ENCODE data around the gene SPARC.

The SPARC gene

DNA sequence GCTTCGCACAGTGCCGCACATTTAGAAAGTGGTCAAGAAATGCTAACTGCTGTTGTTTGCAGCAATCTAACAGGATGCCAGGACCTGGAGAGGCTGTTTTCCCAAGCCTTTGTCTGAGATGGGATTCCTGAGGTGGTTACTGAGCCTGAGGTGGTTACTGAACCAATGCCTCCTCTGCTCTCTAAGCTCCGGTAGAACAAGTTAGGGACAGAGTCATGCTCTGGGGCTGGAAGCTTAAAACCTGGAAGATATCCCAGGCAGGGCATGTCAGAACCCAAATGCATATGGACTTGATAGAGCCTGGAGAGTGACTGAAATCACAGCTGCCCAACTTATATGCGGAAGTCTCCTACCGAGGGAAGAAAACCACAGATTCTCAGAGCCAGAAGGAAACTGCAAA, 49.0 kb downstream of the SPARC start:
- no peaks in the 10 kb centered on the region for H3K4me1 ChIP-seq (ENCODE audit: low read depth, poor library complexity, severe bottlenecking)
- no peak overlapping the region for H3K4me3 ChIP-seq (IDR thresholded peaks at IDR 0.05; ENCODE audit: insufficient read depth, low read depth, low read length)
- no peaks in the 10 kb centered on the region for H3K79me2 ChIP-seq (ENCODE audit: insufficient read depth, low read depth)
- no peaks in the 10 kb centered on the region for H3K27me3 ChIP-seq (ENCODE audit: insufficient read depth, low read depth)
- no peaks in the 10 kb centered on the region for H3K36me3 ChIP-seq (ENCODE audit: insufficient read depth)
- no peak overlapping the region for H3K4me2 ChIP-seq
- no peaks in the 10 kb centered on the region for H4K20me1 ChIP-seq (ENCODE audit: insufficient read depth)
- H3K27ac ChIP-seq, result no peak overlapping the region
- TF ChIP-seq, protein P1, sequence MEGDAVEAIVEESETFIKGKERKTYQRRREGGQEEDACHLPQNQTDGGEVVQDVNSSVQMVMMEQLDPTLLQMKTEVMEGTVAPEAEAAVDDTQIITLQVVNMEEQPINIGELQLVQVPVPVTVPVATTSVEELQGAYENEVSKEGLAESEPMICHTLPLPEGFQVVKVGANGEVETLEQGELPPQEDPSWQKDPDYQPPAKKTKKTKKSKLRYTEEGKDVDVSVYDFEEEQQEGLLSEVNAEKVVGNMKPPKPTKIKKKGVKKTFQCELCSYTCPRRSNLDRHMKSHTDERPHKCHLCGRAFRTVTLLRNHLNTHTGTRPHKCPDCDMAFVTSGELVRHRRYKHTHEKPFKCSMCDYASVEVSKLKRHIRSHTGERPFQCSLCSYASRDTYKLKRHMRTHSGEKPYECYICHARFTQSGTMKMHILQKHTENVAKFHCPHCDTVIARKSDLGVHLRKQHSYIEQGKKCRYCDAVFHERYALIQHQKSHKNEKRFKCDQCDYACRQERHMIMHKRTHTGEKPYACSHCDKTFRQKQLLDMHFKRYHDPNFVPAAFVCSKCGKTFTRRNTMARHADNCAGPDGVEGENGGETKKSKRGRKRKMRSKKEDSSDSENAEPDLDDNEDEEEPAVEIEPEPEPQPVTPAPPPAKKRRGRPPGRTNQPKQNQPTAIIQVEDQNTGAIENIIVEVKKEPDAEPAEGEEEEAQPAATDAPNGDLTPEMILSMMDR (conservative IDR thresholded peaks at IDR 0.05; ENCODE audit: low read depth, low read length), result no peak
- no peak overlapping the region for H3K9ac ChIP-seq
- no peak overlapping the region for H2AFZ ChIP-seq (ENCODE audit: low read depth)

DNA sequence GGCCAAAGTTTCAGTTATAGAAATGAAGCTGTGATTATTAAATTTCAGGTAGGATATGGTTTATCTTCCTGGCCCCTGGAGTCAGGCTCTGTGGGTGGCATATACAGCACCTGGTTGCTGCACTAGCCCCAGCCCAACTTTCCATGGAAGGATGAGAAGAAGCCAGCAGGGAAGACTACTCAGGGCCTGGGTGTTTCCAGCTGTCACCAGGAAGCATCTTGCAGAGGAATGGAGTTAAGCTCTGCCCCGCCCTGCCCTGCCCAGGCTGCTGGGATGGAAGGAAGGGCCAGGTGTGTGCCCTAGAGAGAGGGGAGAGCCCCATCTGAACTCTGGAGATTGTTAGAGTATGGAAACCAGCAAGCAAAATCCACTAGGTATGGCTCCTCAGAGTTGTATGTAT, 52.8 kb downstream of the SPARC start:
- Histone ChIP-seq H3K27me3 (ENCODE audit: insufficient read depth, low read depth) (no peaks in the 10 kb centered on the region), H3K36me3 (ENCODE audit: insufficient read depth) (no peaks in the 10 kb centered on the region), H3K9ac (no peak overlapping the region), H3K79me2 (ENCODE audit: insufficient read depth, low read depth) (no peaks in the 10 kb centered on the region), H3K4me2 (no peak overlapping the region), H3K4me3 (IDR thresholded peaks at IDR 0.05; ENCODE audit: insufficient read depth, low read depth, low read length) (no peak overlapping the region), H2AFZ (ENCODE audit: low read depth) (no peak overlapping the region), H4K20me1 (ENCODE audit: insufficient read depth) (no peaks in the 10 kb centered on the region), H3K27ac (no peak overlapping the region), H3K4me1 (ENCODE audit: low read depth, poor library complexity, severe bottlenecking) (no peaks in the 10 kb centered on the region)
- TF ChIP-seq, protein P1 (conservative IDR thresholded peaks at IDR 0.05; ENCODE audit: low read depth, low read length), result no peak

DNA sequence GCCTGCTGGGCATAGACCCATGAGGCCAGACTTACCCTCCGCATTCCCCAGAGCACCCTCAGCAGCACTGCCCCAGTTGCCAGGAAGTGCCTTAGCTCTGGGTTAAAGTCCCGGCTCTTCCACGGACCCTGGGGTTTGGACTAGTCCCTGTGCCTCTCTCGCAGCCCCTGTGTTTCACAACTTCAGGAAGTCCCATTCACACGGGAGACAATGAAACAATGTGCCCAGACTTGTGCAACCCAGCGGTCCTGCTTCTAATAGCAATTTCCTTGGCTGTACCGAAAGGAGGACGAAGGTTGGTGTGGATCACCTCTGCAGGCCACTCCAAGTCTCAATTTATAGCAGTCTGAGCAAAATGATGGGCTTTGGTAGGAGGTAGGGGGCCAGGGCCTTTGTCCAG, 53.8 kb downstream of the SPARC start:
- H3K4me3 ChIP-seq (IDR thresholded peaks at IDR 0.05; ENCODE audit: insufficient read depth, low read depth, low read length), result no peak overlapping the region
- no peak overlapping the region for H3K4me2 ChIP-seq
- H3K9ac ChIP-seq, result no peak overlapping the region
- H2AFZ ChIP-seq (ENCODE audit: low read depth), result no peak overlapping the region
- H4K20me1 ChIP-seq (ENCODE audit: insufficient read depth), result no peaks in the 10 kb centered on the region
- H3K36me3 ChIP-seq (ENCODE audit: insufficient read depth), result no peaks in the 10 kb centered on the region
- no peaks in the 10 kb centered on the region for H3K27me3 ChIP-seq (ENCODE audit: insufficient read depth, low read depth)
- H3K4me1 ChIP-seq (ENCODE audit: low read depth, poor library complexity, severe bottlenecking), result no peaks in the 10 kb centered on the region
- TF ChIP-seq, protein P1 (conservative IDR thresholded peaks at IDR 0.05; ENCODE audit: low read depth, low read length), result no peak
- no peaks in the 10 kb centered on the region for H3K79me2 ChIP-seq (ENCODE audit: insufficient read depth, low read depth)
- H3K27ac ChIP-seq, result no peak overlapping the region

DNA sequence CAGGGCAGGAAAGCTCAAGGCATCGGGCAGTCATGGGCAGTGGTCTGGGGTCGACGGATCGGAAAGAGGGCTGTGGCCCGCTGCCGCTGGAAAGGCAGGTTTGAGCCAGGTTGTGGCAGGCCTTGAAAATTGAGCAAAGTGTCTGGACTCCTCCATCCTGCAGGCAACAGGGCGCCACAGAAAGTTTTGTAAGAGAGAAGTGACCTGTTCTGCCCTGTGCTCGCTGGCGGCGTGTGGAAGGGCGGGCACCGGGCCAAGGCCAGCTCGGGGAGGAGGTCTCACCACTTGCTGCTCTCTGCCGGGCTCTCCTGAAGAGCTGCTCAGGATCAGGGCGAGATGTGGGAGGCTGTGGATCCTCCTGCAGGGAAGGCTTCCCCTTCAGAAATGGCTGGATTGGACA, 54.2 kb downstream of the SPARC start:
- Histone ChIP-seq H3K4me2 (no peak overlapping the region), H3K4me1 (ENCODE audit: low read depth, poor library complexity, severe bottlenecking) (no peaks in the 10 kb centered on the region), H3K79me2 (ENCODE audit: insufficient read depth, low read depth) (no peaks in the 10 kb centered on the region), H3K27ac (no peak overlapping the region), H2AFZ (ENCODE audit: low read depth) (no peak overlapping the region), H3K9ac (no peak overlapping the region), H3K27me3 (ENCODE audit: insufficient read depth, low read depth) (no peaks in the 10 kb centered on the region), H4K20me1 (ENCODE audit: insufficient read depth) (no peaks in the 10 kb centered on the region), H3K4me3 (IDR thresholded peaks at IDR 0.05; ENCODE audit: insufficient read depth, low read depth, low read length) (no peak overlapping the region), H3K36me3 (ENCODE audit: insufficient read depth) (no peaks in the 10 kb centered on the region)
- TF ChIP-seq, protein P1 (conservative IDR thresholded peaks at IDR 0.05; ENCODE audit: low read depth, low read length), result no peak

DNA sequence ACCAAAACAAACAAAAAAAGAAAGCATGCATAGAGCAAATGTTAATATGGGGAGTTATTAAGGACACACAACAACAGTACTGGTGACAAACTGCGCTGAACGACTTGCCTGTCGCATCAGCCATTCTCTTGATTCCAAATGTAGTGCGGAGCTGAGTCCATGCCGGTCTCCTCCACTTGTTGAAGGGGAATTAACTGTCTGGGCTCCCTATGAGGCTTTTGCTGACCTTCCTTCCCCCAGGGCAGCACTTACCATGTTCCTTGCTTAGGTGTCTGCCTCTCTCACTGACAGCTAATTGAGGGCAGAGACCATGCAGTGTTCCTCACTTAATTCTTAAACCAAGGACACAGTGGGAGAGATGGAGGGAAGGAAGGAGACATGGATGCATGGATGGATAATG, 54.8 kb downstream of the SPARC start:
- no peaks in the 10 kb centered on the region for H3K4me1 ChIP-seq (ENCODE audit: low read depth, poor library complexity, severe bottlenecking)
- H4K20me1 ChIP-seq (ENCODE audit: insufficient read depth), result no peaks in the 10 kb centered on the region

More for the DNA sequence above, 54.8 kb downstream of the SPARC start:
- Histone ChIP-seq H3K9ac (no peak overlapping the region), H3K36me3 (ENCODE audit: insufficient read depth) (no peaks in the 10 kb centered on the region), H3K27ac (no peak overlapping the region), H3K27me3 (ENCODE audit: insufficient read depth, low read depth) (no peaks in the 10 kb centered on the region), H3K4me2 (no peak overlapping the region), H2AFZ (ENCODE audit: low read depth) (no peak overlapping the region), H3K4me3 (IDR thresholded peaks at IDR 0.05; ENCODE audit: insufficient read depth, low read depth, low read length) (no peak overlapping the region), H3K79me2 (ENCODE audit: insufficient read depth, low read depth) (no peaks in the 10 kb centered on the region)
- TF ChIP-seq, protein P1 (conservative IDR thresholded peaks at IDR 0.05; ENCODE audit: low read depth, low read length), result no peak

All from KMS-11 (cell line).